Lower leg skin (tissue), 4 donors: Measurements from ENCODE around the gene MAGEA11. TPM values are rescaled to one million over a fixed set of nuclear protein-coding genes. Genes with fewer than 3 reads are reported as not detected.
A peak's percentile ranks its signal among the peaks of the same experiment; 100 is the strongest.
"Not testable (repeated sequence)": the region's sequence is repeated elsewhere in the genome, so short reads cannot be mapped to it uniquely, and the experiment has no call there.

Experiments used
- DNase-seq, 2 donors: peaks; one replicate each; pipeline ENCODE4 v3.0.0-alpha.2; 2019; ENCODE audit warnings: low spot score in 2 of 2
- H3K4me3 ChIP-seq: fragments of 200-600 bp; sonication (generic); 2 replicates; pipeline ENCODE4 v1.5.1; 2017; ENCODE audit warnings: mild to moderate bottlenecking, low read depth; ENCODE audit not compliant: poor library complexity, severe bottlenecking
- POLR2A ChIP-seq, 2 donors: fragments of 450-650 bp; IDR thresholded peaks; one replicate each; pipeline ENCODE4 v1.6.1; 2016 to 2017; ENCODE audit warnings: antibody characterized with exemption in 2 of 2, mild to moderate bottlenecking in 1 of 2, moderate library complexity in 1 of 2
- WGBS, 2 donors: methylation state at CpG; one replicate each; pipeline ENCODE4 v1.1.5; 2018; 5-methylcytosine and 5-hydroxymethylcytosine counted together
- intact Hi-C: fragments of 100-400 bp; cut with DNase I; formaldehyde crosslinking; loops from one replicate; pipeline ENCODE4 v1.15.0; 2023; ENCODE audit warnings: low total_unique reads
- total RNA-seq, 4 donors: library from RNA; depleted of rRNA; stranded (reverse); fragments of >200 nt; gene quantifications; one replicate each; pipeline ENCODE4 v1.1.0, GENCODE V29; 2016
- TF ChIP-seq, protein P1 (sequence below), 3 donors: fragments of 450-650 bp; IDR thresholded peaks; one replicate each; pipeline ENCODE4 v1.5.1; 2016; ENCODE audit warnings: antibody characterized with exemption in 3 of 3, mild to moderate bottlenecking in 3 of 3, moderate library complexity in 2 of 3

Gene MAGEA11
- total RNA-seq, 4 donors from 2014 or later = 0.13 TPM; not detected in 3

DNA sequence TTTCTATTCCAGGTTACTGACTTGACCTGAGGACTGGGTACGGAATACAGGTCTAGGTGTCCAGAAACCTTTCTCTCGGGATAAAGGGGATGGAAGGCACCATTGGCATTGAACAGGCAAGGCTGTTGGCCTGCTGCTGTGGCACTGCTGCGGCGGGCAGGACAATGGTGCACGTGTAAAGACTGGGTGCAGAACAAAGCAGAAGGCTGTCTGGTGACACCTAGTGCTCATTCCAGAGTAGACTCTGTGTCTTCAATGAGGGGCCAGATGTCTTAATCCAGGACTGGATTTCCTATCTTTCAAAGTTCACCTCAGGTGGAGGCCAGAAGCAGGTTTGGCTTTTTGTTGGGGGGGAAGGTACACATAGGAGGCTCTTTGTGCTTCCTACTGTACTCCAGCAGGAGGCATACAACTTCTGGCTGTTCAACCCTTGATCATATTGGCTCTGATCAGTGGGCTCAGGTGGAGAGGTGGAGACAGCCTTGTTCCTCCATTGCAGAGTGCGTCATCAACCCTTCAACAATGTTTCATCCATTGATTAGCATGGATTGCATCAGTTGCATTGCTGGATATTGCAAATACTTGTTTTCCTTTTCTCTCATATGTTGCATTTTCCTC is 34.6 kb downstream of the MAGEA11 start:
- H3K4me3 ChIP-seq, intact Hi-C loops: not testable (repeated sequence)
- WGBS, 2 donors = no CpG with 5 or more reads among the region's 6 CpGs
- DNase-seq = peak in 1 of 2 donors; percentile 18

DNA sequence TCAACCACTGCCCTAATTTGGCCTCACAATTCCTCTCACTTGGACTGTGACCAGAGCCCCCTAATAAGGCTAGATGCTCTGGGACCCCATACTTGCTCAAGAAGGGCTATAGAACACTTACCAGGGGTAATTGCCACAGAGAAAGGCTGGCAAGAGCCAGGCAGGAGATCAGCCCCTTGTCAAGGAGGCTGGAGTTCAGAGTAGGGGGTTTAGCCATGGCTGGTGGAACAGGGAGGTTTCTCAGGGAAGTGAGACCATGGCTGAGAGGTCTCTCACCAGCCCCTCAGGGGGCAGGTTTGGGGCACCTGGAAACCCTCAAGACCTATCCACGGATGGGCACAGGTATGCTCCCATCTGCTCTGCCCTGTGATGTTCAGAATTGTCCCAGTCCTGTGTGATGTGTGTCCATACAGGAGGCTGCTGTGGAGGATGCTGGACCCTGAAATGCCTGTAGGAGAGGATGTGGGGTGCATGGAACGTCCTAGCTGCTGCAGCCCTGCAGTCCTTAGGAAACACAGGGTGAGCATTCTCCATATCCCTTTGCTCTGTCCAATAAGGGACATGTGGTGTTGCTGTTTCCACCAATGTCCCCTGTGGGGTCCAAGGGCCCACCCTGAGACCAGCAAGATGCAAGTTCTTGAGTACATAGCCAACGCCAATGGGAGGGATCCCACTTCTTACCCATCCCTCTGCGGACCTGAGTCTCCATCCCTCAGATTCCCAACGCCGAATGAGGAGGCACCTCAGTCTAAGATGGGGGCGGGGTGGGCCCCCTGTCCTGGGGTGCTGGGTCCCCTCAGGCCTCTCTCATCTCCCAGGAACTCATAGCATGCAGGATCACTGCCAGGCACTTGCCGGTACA is 45.6 kb downstream of the MAGEA11 start:
- intact Hi-C loops = no loop called here
- 81 to 91% methylated on average over 7 to 8 of the region's 8 CpGs for WGBS, 2 donors
- TF ChIP-seq, protein P1, sequence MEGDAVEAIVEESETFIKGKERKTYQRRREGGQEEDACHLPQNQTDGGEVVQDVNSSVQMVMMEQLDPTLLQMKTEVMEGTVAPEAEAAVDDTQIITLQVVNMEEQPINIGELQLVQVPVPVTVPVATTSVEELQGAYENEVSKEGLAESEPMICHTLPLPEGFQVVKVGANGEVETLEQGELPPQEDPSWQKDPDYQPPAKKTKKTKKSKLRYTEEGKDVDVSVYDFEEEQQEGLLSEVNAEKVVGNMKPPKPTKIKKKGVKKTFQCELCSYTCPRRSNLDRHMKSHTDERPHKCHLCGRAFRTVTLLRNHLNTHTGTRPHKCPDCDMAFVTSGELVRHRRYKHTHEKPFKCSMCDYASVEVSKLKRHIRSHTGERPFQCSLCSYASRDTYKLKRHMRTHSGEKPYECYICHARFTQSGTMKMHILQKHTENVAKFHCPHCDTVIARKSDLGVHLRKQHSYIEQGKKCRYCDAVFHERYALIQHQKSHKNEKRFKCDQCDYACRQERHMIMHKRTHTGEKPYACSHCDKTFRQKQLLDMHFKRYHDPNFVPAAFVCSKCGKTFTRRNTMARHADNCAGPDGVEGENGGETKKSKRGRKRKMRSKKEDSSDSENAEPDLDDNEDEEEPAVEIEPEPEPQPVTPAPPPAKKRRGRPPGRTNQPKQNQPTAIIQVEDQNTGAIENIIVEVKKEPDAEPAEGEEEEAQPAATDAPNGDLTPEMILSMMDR (IDR thresholded peaks at IDR 0.05) = no peak
- TF ChIP-seq POLR2A (IDR thresholded peaks at IDR 0.05) = no peak
- H3K4me3 ChIP-seq = no peak overlapping the region
- peak in 1 of 2 donors; percentile 52 for DNase-seq

DNA sequence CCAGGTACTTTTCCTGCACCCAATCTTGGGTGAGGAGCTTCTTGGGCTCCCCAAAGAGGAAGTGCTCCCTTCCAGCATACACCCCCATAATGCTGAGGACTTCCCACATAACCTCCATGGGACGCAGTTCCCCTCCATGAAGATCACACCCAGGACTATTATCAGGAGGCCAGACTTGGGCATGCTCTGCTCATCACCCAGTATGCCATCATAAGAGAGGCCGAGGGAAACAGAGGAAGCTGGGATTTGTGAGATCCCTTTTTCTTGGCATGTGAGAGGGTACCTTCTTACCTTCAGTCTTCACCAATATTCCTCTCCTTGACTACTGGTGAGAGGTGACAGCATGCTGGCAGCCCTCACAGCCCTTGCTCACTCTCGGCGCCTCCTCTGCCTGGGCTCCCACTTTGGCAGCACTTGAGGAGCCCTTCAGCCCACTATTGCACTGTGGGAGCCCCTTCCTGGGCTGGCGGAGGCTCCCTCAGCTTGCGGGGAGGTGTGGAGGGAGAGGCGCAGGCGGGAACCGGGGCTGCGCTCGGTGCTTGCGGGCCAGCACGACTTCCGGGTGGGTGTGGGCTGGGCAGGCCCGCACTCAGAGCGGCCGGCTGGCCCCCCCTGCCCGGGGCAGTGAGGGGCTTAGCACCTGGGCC is 46.3 kb downstream of the MAGEA11 start:
- WGBS, 2 donors = 89 to 100% methylated on average over 2 to 14 of the region's 18 CpGs
- TF ChIP-seq POLR2A (IDR thresholded peaks at IDR 0.05) = no peak
- TF ChIP-seq, protein P1 (IDR thresholded peaks at IDR 0.05) = no peak
- no peak overlapping the region for H3K4me3 ChIP-seq
- intact Hi-C loops = no loop called here
- peak in 1 of 2 donors; percentile 52 for DNase-seq

DNA sequence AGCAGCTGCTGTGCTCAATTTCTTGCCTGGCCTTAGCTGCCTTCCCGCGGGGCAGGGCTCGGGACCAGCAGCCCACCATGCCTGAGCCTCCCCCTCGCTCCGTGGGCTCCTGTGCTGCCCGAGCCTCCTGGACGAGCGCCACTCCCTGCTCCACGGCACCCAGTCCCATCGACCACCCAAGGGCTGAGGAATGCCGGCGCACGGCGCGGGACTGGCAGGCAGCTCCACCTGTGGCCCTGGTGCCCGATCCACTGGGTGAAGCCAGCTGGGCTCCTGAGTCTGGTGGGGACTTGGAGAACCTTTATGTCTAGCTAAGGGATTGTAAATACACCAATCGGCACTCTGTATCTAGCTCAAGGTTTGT is 46.8 kb downstream of the MAGEA11 start:
- intact Hi-C loops, H3K4me3 ChIP-seq: not testable (repeated sequence)
- WGBS, 2 donors = 93% methylated on average over 17 of the region's 17 CpGs; no CpG with 5 or more reads in 1 of the 2 donors
- DNase-seq = peak in 1 of 2 donors; percentile 72

DNA sequence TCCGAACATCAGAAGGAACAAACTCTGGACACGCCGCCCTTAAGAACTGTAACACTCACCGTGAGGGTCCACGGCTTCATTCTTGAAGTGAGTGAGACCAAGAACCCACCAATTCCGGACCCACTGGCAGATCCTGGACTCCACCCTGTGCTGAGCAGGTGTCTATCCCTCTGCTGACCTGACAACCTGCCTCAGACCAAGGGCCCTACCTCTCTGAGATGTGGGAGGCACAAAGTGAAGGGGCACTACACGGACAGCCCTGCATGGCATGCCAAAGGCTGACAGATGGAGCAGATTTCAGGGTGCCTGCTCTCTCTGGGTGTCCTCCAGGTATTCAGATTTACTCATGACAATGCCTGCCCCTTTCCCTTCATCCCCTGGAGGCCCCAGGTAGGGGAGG is 48.0 kb downstream of the MAGEA11 start:
- H3K4me3 ChIP-seq = no peak overlapping the region
- 93 to 96% methylated on average over 5 to 7 of the region's 7 CpGs for WGBS, 2 donors
- intact Hi-C loops = no loop called here

DNA sequence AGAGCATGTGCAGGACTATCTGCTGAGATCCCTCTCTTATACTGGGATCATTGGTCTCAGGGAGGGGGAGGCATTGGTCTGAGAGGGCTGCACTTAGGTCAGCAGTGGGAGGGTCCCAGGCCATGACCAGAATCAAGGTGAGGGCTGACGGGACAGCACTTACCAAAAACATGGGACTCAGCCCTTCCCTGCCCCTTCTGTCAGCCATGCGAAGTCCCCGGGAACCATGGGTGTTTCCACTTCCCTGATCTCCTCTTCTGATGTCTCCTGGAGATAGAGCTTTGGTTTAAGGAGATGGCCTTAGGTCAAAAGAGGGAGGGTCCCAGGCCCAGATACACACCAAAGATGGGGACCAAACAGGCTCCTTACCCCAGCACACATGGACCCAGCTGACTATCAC is 49.1 kb downstream of the MAGEA11 start:
- no peak for TF ChIP-seq POLR2A (IDR thresholded peaks at IDR 0.05)
- TF ChIP-seq, protein P1 (IDR thresholded peaks at IDR 0.05) = no peak
- no peak overlapping the region for H3K4me3 ChIP-seq
- WGBS, 2 donors = 77 to 93% methylated on average over 3 of the region's 3 CpGs
- intact Hi-C loops = no loop called here
- peak in 1 of 2 donors; percentile 23 for DNase-seq

More for the DNA sequence above, 48.0 kb downstream of the MAGEA11 start:
- TF ChIP-seq, protein P1 (IDR thresholded peaks at IDR 0.05) = no peak
- peak in 1 of 2 donors; percentile 68 for DNase-seq

DNA sequence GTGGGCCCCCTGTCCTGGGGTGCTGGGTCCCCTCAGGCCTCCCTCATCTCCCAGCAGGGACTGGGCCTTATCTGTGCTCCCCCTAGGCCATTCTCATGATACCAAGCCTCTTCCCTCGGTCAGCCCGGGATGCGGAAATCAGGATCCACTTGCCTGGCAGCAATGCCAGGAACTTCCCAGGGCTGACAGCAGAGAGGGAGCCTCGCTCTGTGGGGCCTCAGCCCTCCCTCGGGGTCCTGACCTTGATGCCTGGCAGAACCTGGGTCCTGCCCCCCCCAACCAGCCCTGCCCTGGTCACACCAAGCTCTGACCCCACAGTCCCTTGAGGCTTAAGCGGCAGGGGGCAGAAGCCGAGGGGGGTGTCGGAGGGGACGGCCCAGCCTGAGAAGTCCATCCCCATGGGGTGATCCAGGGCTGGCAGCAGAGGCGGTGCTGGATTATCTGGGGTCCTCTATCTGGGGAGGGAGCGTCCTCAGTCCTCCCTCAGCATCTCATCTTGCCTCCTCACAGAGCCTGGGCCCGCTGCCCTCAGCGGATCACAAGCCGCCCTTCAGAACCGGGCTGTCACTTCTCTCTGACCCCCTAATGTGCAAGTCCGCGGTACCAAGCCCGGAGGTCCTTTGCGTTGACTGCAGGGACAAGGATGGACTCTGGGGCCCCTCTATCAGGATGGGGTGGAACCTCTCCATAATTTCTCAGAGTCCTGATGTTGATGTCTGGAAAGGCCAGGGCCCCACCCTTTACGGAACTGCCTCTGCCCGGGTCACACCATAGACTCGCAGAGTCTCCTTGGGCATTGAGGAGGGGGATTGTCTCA is 50.2 kb downstream of the MAGEA11 start:
- 90 to 100% methylated on average over 6 to 22 of the region's 22 CpGs for WGBS, 2 donors
- intact Hi-C loops, H3K4me3 ChIP-seq: not testable (repeated sequence)
- DNase-seq = peak in 1 of 2 donors; percentile 70
